K562 (cell line): ENCODE measurements around the gene FRMPD4. TPM values are rescaled to one million over a fixed set of nuclear protein-coding genes. Genes with fewer than 3 reads are reported as not detected.

Experiments used
- ATAC-seq: fragments of 200-7000 bp; cut with Tn5 transposase; 3 replicates; pipeline ENCODE4 v1.9.1; 2020; ENCODE audit warnings: moderate library complexity
- BruUV-seq: library from RNA; stranded (reverse); fragments of 400-500 nt; replicated peaks from 2 replicates; lab custom pipeline; 2021; lab: Mats Ljungman, UMichigan
- CTCF ChIA-PET: fragments of 300-600 bp; formaldehyde crosslinking; extraction: SDS; loops from one replicate; lab custom pipeline; 2021; ENCODE audit warnings: low intra/inter-chr PET ratio; lab: Yijun Ruan, JAX
- POLR2A ChIA-PET: fragments of 300-600, 350-650 bp; sonication (Branson Sonifier 250); formaldehyde crosslinking; extraction: SDS; loops from one replicate; lab custom pipeline; 2021; ENCODE audit warnings: antibody characterized with exemption, inconsistent platforms; lab: Yijun Ruan, JAX
- DNase-seq, 4 experiments: peaks; one replicate each; pipeline versions ENCODE4 v3.0.0 to v3.0.0-alpha.2; 2011 to 2018; ENCODE audit warnings: low spot score in 3 of 4, mixed read lengths in 3 of 4; ENCODE audit errors: extremely low read depth in 1 of 4
- FAIRE-seq: peaks from 2 replicates; lab custom pipeline; 2011; peaks lifted over from hg19 to GRCh38; lab: Jason Lieb, UNC
- H2AFZ ChIP-seq: 2 replicates; pipeline ENCODE4 v1.6.0; 2011; ENCODE audit warnings: low read depth, low read length, control low read depth, inconsistent platforms
- H3K27ac ChIP-seq: fragments of 200-600 bp; 3 replicates; pipeline ENCODE4 v1.8.0; 2011; ENCODE audit warnings: low read depth, mild to moderate bottlenecking, control low read depth, inconsistent platforms, low read length, moderate library complexity, mixed read lengths; ENCODE audit errors: extremely low read depth
- H3K27me3 ChIP-seq, 2 experiments: fragments of 300-600 bp in 1 of 2; 2 replicates in 1 of 2; 3 replicates in 1 of 2; pipeline versions ENCODE4 v1.6.0 to v1.8.0; 2011; ENCODE audit warnings: inconsistent platforms in 2 of 2, low read length in 2 of 2, mild to moderate bottlenecking in 1 of 2, mixed read lengths in 1 of 2, moderate library complexity in 1 of 2; ENCODE audit not compliant: control insufficient read depth in 2 of 2, insufficient read depth in 2 of 2
- H3K36me3 ChIP-seq: fragments of 300-600 bp; 3 replicates; pipeline ENCODE4 v1.8.0; 2011; ENCODE audit warnings: mild to moderate bottlenecking, low read length, inconsistent platforms; ENCODE audit not compliant: control insufficient read depth, insufficient read depth
- H3K4me1 ChIP-seq, 2 experiments: fragments of 200-600 bp in 1 of 2; replicated peaks in 1 of 2; 2 replicates in 1 of 2; 3 replicates in 1 of 2; pipeline versions ENCODE4 v1.5.1 to v1.8.0; 2011; ENCODE audit warnings: inconsistent platforms in 2 of 2, low read length in 2 of 2, mild to moderate bottlenecking in 1 of 2, mixed read lengths in 1 of 2, moderate library complexity in 1 of 2; ENCODE audit not compliant: control insufficient read depth in 2 of 2, insufficient read depth in 2 of 2
- H3K4me2 ChIP-seq: 2 replicates; pipeline ENCODE4 v1.6.1; 2011; ENCODE audit warnings: low read length, control low read depth, inconsistent platforms, mixed read lengths; ENCODE audit not compliant: insufficient read depth
- H3K4me3 ChIP-seq: fragments of 200-600 bp; sonication (generic), shearing (Covaris generic); 2 replicates; pipeline ENCODE4 v1.5.1; 2016; ENCODE audit warnings: control low read depth, inconsistent platforms
- H3K79me2 ChIP-seq: fragments of 200-600 bp; 3 replicates; pipeline ENCODE4 v1.8.0; 2011; ENCODE audit warnings: low read length, inconsistent platforms; ENCODE audit not compliant: control insufficient read depth, insufficient read depth
- H3K9ac ChIP-seq, 2 experiments: 2 replicates each; pipeline versions ENCODE4 v1.6.0 to v1.6.1; 2011; ENCODE audit warnings: low read depth in 2 of 2, low read length in 2 of 2, control low read depth in 1 of 2, inconsistent platforms in 1 of 2, mild to moderate bottlenecking in 1 of 2, mixed read lengths in 1 of 2; ENCODE audit not compliant: insufficient read depth in 1 of 2
- H3K9me1 ChIP-seq: one replicate; pipeline ENCODE4 v1.6.0; 2011; ENCODE audit warnings: inconsistent platforms, mild to moderate bottlenecking, low read length, moderate library complexity; ENCODE audit not compliant: control insufficient read depth, insufficient read depth
- H3K9me3 ChIP-seq: replicated peaks from 2 replicates; pipeline ENCODE4 v1.5.1; 2011; ENCODE audit warnings: low read depth, low read length, inconsistent platforms; ENCODE audit not compliant: control insufficient read depth, insufficient read depth
- H4K20me1 ChIP-seq: replicated peaks from 2 replicates; pipeline ENCODE4 v1.6.1; 2011; ENCODE audit warnings: low read length, inconsistent platforms, mixed read lengths; ENCODE audit not compliant: control insufficient read depth, insufficient read depth
- HLTF ChIP-seq: fragments of 450-650 bp; IDR thresholded peaks from 2 replicates; pipeline ENCODE4 v1.6.1; 2016
- HMGN3 ChIP-seq: IDR thresholded peaks from 2 replicates; pipeline ENCODE4 v1.6.1; 2011; ENCODE audit warnings: borderline replicate concordance, low read depth, mild to moderate bottlenecking, mixed read lengths, low read length; ENCODE audit not compliant: insufficient read length; ENCODE audit errors: extremely low read depth
- KDM5B ChIP-seq: fragments of 200-600 bp; sonication (generic); IDR thresholded peaks from 2 replicates; pipeline ENCODE4 v1.6.1; 2012; ENCODE audit warnings: low read depth, mild to moderate bottlenecking, moderate library complexity, low read length, control low read depth, inconsistent platforms; ENCODE audit not compliant: insufficient replicate concordance
- PURB ChIP-seq: sonication (generic); formaldehyde crosslinking; IDR thresholded peaks from 2 replicates; pipeline ENCODE4 v1.9.0; 2021; ENCODE audit warnings: low read depth, mild to moderate bottlenecking, missing genetic modification reagents
- SMAD1 ChIP-seq: fragments of 150-350 bp; IDR thresholded peaks from 2 replicates; pipeline ENCODE4 v1.6.1; 2014; ENCODE audit warnings: low read length, low read depth; ENCODE audit not compliant: partially characterized antibody
- SNIP1 ChIP-seq: fragments of 450-650 bp; IDR thresholded peaks from 2 replicates; pipeline ENCODE4 v1.7.1; 2017; ENCODE audit warnings: low read depth, mild to moderate bottlenecking
- SRF ChIP-seq, 2 experiments: fragments of 250-450, 450-650 bp in 1 of 2; sonication (Bioruptor Pico) in 1 of 2; sonication (generic) in 1 of 2; formaldehyde crosslinking; IDR thresholded peaks; 2 replicates each; pipeline versions ENCODE4 v1.5.0 to v1.5.1; 2020 to 2022; ENCODE audit warnings: mild to moderate bottlenecking in 1 of 2, missing genetic modification reagents in 1 of 2
- TRIM24 ChIP-seq, 2 experiments: fragments of 450-650 bp; IDR thresholded peaks; 2 replicates each; pipeline ENCODE4 v1.6.1; 2016
- ZNF224 ChIP-seq: sonication (generic); formaldehyde crosslinking; IDR thresholded peaks from 2 replicates; pipeline ENCODE4 v1.8.0; 2022; ENCODE audit warnings: mild to moderate bottlenecking, missing genetic modification reagents
- ZNF316 ChIP-seq: fragments of 450-650 bp; IDR thresholded peaks from 2 replicates; pipeline ENCODE4 v1.6.1; 2016
- ZNF324 ChIP-seq: fragments of 250-450 bp; sonication (Bioruptor Pico); IDR thresholded peaks from 2 replicates; pipeline ENCODE4 v1.4.0; 2020; ENCODE audit warnings: mild to moderate bottlenecking
- ZNF696 ChIP-seq: fragments of 250-450 bp; sonication (Bioruptor Pico); conservative IDR thresholded peaks from 2 replicates; pipeline ENCODE4 v1.4.0; 2020; ENCODE audit warnings: mild to moderate bottlenecking, moderate library complexity
- WGBS: fragments of 100-300 bp; shearing (Covaris generic); methylation state at CpG from one replicate; pipeline ENCODE4 v1.1.6; 2016; ENCODE audit warnings: low coverage, mixed read lengths; ENCODE audit not compliant: insufficient coverage; ENCODE audit errors: missing lambda C conversion rate; 5-methylcytosine and 5-hydroxymethylcytosine counted together
- in situ Hi-C: fragments of 300-500 bp; cut with MboI; formaldehyde crosslinking; loops from 4 replicates; pipeline ENCODE4 v1.15.0; 2018; ENCODE audit warnings: inconsistent platforms, mixed read lengths
- intact Hi-C: fragments of 100-400 bp; cut with micrococcal nuclease; formaldehyde crosslinking; loops from 2 replicates; pipeline ENCODE4 v1.14.2; 2022
- polyA plus RNA-seq, 8 experiments: library from polyadenylated mRNA; depleted of rRNA in 4 of 8; stranded (reverse) in 5 of 8; unstranded in 3 of 8; fragments of >200 nt; fragmentation: Nextera tagmentation in 2 of 8; fragmentation: Illumina TruSeq in 1 of 8; extraction: Ambion mirVana in 2 of 8; extraction: Trizol in 1 of 8; gene quantifications; 2 replicates each; pipeline versions ENCODE4 v1.2.1 to v1.2.3, GENCODE V29; 2011 to 2014; ENCODE audit warnings: inconsistent platforms in 1 of 8, missing spikeins in 1 of 8
- total RNA-seq, 7 experiments: library from RNA; depleted of rRNA in 6 of 7; stranded (reverse); fragments of >200 nt in 6 of 7; fragmentation: Illumina TruSeq in 2 of 7; extraction: Trizol in 2 of 7; gene quantifications; 2 replicates each; pipeline versions ENCODE4 v1.2.1 to v1.2.3, GENCODE V29; 2011 to 2021; ENCODE audit warnings: low replicate concordance in 1 of 7
- TF ChIP-seq, protein P1 (sequence below): sonication (generic); formaldehyde crosslinking; IDR thresholded peaks from 2 replicates; pipeline ENCODE4 v1.8.1; 2023; ENCODE audit warnings: missing genetic modification reagents, mild to moderate bottlenecking, borderline replicate concordance

The FRMPD4 gene
- total and polyA plus RNA-seq, 9 of the 15 experiments (the other 6 are each of a cell fraction or from before 2014, with no cell fraction given) = not detected

DNA sequence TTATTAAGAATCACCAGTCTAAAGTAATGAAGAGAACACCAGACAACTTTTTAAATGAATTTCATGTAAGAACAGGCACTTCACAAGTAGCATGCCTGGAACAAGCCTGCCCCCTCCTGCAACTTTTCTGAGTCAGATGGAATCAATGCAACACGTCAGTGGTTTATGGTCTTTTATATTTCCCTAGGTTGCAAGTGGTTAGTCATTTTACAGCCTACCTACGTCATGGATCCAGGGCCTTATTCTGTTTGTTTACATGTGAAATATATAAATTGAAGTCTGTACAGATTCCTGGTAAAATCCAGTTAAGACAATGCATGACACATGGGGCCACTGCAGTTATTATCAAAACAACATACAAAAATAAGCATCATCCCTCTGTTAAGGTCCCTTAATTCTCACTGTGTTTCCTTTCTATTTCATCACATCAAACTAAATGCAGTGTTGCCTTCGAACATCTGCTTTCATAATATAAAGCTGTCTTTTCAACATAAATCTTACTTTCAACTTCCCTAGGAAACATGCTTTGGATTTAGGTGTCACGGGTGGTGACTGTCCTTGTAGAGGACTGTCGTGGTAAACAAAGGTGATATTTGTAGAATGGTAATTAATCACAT, 309.3 kb downstream of the FRMPD4 start:
- Histone ChIP-seq H2AFZ (no peak overlapping the region), H3K27ac (no peak overlapping the region), H3K9ac (no peak overlapping the region), H3K4me2 (no peak overlapping the region), H3K27me3 (no peaks in the 10 kb centered on the region), H3K9me3 (no peaks in the 10 kb centered on the region), H3K4me1 (no peaks in the 10 kb centered on the region), H3K36me3 (no peaks in the 10 kb centered on the region), H3K4me3 (no peak overlapping the region), H4K20me1 (no peaks in the 10 kb centered on the region), H3K79me2 (no peaks in the 10 kb centered on the region), H3K9me1 (no peaks in the 10 kb centered on the region)
- WGBS = 0% methylated on average over 5 of the region's 5 CpGs
- intact Hi-C loops = no loop called here
- FAIRE-seq (no peak), ATAC-seq (no peak), DNase-seq (no peak)
- CTCF ChIA-PET = no interaction called here
- POLR2A ChIA-PET = no interaction called here
- BruUV-seq = no TSS peak
- TF ChIP-seq HLTF (no peak), SRF (CRISPR knock-in tag; IDR thresholded peaks at IDR 0.05) (no peak), SMAD1 (no peak), KDM5B (no peak), SNIP1 (no peak), ZNF696 (no peak), TRIM24 (IDR thresholded peaks at IDR 0.05) (no peak)
- in situ Hi-C loops = no loop called here

- in situ Hi-C loops = no loop called here
- ATAC-seq (no peak), DNase-seq (no peak), FAIRE-seq (no peak)
- 3% methylated on average over 2 of the region's 2 CpGs for WGBS
- intact Hi-C loops = no loop called here
- TF ChIP-seq, protein P1, sequence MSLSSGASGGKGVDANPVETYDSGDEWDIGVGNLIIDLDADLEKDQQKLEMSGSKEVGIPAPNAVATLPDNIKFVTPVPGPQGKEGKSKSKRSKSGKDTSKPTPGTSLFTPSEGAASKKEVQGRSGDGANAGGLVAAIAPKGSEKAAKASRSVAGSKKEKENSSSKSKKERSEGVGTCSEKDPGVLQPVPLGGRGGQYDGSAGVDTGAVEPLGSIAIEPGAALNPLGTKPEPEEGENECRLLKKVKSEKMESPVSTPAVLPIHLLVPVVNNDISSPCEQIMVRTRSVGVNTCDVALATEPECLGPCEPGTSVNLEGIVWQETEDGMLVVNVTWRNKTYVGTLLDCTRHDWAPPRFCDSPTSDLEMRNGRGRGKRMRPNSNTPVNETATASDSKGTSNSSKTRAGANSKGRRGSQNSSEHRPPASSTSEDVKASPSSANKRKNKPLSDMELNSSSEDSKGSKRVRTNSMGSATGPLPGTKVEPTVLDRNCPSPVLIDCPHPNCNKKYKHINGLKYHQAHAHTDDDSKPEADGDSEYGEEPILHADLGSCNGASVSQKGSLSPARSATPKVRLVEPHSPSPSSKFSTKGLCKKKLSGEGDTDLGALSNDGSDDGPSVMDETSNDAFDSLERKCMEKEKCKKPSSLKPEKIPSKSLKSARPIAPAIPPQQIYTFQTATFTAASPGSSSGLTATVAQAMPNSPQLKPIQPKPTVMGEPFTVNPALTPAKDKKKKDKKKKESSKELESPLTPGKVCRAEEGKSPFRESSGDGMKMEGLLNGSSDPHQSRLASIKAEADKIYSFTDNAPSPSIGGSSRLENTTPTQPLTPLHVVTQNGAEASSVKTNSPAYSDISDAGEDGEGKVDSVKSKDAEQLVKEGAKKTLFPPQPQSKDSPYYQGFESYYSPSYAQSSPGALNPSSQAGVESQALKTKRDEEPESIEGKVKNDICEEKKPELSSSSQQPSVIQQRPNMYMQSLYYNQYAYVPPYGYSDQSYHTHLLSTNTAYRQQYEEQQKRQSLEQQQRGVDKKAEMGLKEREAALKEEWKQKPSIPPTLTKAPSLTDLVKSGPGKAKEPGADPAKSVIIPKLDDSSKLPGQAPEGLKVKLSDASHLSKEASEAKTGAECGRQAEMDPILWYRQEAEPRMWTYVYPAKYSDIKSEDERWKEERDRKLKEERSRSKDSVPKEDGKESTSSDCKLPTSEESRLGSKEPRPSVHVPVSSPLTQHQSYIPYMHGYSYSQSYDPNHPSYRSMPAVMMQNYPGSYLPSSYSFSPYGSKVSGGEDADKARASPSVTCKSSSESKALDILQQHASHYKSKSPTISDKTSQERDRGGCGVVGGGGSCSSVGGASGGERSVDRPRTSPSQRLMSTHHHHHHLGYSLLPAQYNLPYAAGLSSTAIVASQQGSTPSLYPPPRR = no peak
- TF ChIP-seq ZNF224 (CRISPR knock-in tag) = no peak
- no peak for TF ChIP-seq HMGN3
- no peak for TF ChIP-seq PURB
- TF ChIP-seq ZNF316 = peak; percentile 15; the same call in 1 of the 2 replicates
- TF ChIP-seq ZNF324 = no peak
- H3K4me3 ChIP-seq = no peak overlapping the region
- no peaks in the 10 kb centered on the region for H3K9me3 ChIP-seq
- ChIA-PET CTCF (no interaction called here), POLR2A (no interaction called here)
- no peaks in the 10 kb centered on the region for H3K36me3 ChIP-seq
- H3K4me2 ChIP-seq = no peak overlapping the region
- no peaks in the 10 kb centered on the region for H3K27me3 ChIP-seq
- H3K9me1 ChIP-seq = no peaks in the 10 kb centered on the region
- H3K79me2 ChIP-seq = no peaks in the 10 kb centered on the region
- no TSS peak for BruUV-seq
- no peak overlapping the region for H3K27ac ChIP-seq
- no peak overlapping the region for H3K9ac ChIP-seq
- H3K4me1 ChIP-seq = no peaks in the 10 kb centered on the region
- H2AFZ ChIP-seq = no peak overlapping the region
- no peaks in the 10 kb centered on the region for H4K20me1 ChIP-seq
Measured at GRCh38 chrX:12452268-12452667, 314.0 kb downstream of the FRMPD4 start.
